Prostate gland (tissue), 2 donors: ENCODE data around the gene SETBP1.

ENCODE experiments used
- POLR2A ChIP-seq: fragments of 450-650 bp; IDR thresholded peaks from one replicate; pipeline ENCODE4 v1.6.1; 2016; ENCODE audit warnings: antibody characterized with exemption, mild to moderate bottlenecking
- POLR2AphosphoS5 ChIP-seq: sonication (generic); formaldehyde crosslinking; IDR thresholded peaks from one replicate; pipeline ENCODE4 v1.6.1; 2017; ENCODE audit warnings: antibody characterized with exemption
- TF ChIP-seq, protein P1 (sequence below), 4 experiments: fragments of 200-600 bp in 2 of 4; fragments of 450-650 bp in 2 of 4; sonication (generic) in 2 of 4; IDR thresholded peaks; 1 replicate in 3 of 4; 2 replicates in 1 of 4; pipeline ENCODE4 v1.5.1; 2016 to 2019; ENCODE audit warnings: antibody characterized with exemption in 4 of 4, mild to moderate bottlenecking in 2 of 4, moderate library complexity in 2 of 4

DNA sequence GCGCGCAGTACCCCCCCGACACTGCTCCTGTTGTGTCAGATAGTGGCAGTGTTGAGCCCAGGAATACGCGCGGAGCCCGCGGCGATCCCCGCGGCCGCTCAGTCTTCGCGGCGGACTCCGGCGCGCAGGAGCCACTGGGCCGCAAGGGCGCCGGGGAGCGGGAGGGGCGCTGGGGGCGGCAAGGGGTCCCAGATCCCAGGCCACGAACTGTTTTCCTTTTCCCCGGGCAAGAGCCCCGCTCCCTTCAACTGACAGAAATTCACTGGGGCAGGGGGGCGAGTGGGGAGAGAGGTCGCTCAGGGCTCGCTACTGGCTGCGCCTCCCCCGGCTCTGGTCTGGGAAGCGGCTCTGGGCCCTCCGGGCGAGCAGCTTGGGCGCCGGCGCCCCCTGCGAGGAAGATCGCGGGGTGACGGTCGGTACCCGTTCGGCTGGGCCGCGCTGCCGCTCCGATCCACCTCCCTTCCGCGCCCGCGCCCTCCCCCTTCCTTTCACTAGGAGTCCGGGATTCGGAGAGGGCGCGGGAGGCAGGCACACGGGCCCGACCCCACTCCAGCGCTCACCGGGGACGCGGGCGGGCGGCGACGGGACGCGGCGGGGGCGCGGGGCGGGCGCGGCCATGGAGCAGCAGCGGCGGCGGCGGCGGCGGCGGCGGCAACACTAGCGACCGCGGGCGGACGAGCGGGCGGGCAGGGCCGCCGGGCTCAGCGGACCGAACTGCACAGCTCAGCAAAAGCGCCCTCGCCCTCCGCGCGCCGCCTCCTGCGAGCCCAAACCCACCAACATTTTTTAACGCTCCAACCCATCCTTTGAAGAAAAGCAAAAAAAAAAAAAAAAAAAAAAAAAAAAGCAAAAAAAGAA is 1.4 kb upstream of the SETBP1 start:
- peak; percentile 70 for TF ChIP-seq POLR2AphosphoS5
- TF ChIP-seq, protein P1, sequence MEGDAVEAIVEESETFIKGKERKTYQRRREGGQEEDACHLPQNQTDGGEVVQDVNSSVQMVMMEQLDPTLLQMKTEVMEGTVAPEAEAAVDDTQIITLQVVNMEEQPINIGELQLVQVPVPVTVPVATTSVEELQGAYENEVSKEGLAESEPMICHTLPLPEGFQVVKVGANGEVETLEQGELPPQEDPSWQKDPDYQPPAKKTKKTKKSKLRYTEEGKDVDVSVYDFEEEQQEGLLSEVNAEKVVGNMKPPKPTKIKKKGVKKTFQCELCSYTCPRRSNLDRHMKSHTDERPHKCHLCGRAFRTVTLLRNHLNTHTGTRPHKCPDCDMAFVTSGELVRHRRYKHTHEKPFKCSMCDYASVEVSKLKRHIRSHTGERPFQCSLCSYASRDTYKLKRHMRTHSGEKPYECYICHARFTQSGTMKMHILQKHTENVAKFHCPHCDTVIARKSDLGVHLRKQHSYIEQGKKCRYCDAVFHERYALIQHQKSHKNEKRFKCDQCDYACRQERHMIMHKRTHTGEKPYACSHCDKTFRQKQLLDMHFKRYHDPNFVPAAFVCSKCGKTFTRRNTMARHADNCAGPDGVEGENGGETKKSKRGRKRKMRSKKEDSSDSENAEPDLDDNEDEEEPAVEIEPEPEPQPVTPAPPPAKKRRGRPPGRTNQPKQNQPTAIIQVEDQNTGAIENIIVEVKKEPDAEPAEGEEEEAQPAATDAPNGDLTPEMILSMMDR (IDR thresholded peaks at IDR 0.05): peak; percentile 65 to 88 (median 72)
- TF ChIP-seq POLR2A: peak; percentile 66
